Astrocyte (in vitro differentiated cells and primary cell): Measurements from ENCODE around the gene LMF1. TPM values are rescaled to one million over a fixed set of nuclear protein-coding genes. Genes with fewer than 3 reads are reported as not detected.

Source experiments
- DNase-seq: peaks from one replicate; pipeline ENCODE4 v3.0.0-alpha.2; 2010; ENCODE audit warnings: low read depth
- FAIRE-seq: peaks from 2 replicates; lab custom pipeline; 2011; peaks lifted over from hg19 to GRCh38; lab: Jason Lieb, UNC
- H2AFZ ChIP-seq: 2 replicates; pipeline ENCODE4 v1.6.0; 2012; ENCODE audit warnings: low read depth, low read length, inconsistent platforms
- H3K27ac ChIP-seq: 2 replicates; pipeline ENCODE4 v1.5.1; 2011; ENCODE audit warnings: low read depth, low read length, inconsistent platforms
- H3K27me3 ChIP-seq: 2 replicates; pipeline ENCODE4 v1.6.0; 2011; ENCODE audit warnings: low read length, inconsistent platforms; ENCODE audit not compliant: insufficient read depth
- H3K36me3 ChIP-seq: 2 replicates; pipeline ENCODE4 v1.5.1; 2011; ENCODE audit warnings: low read length, inconsistent platforms; ENCODE audit not compliant: insufficient read depth
- H3K4me1 ChIP-seq: 2 replicates; pipeline ENCODE4 v1.5.1; 2011; ENCODE audit warnings: low read length, inconsistent platforms; ENCODE audit not compliant: insufficient read depth
- H3K4me2 ChIP-seq: 2 replicates; pipeline ENCODE4 v1.6.0; 2012; ENCODE audit warnings: low read length, inconsistent platforms
- H3K4me3 ChIP-seq: 2 replicates; pipeline ENCODE4 v1.5.1; 2011; ENCODE audit warnings: low read depth, mild to moderate bottlenecking, low read length, inconsistent platforms; ENCODE audit not compliant: insufficient read depth
- H3K79me2 ChIP-seq: 2 replicates; pipeline ENCODE4 v1.6.0; 2012; ENCODE audit warnings: mild to moderate bottlenecking, low read length, inconsistent platforms; ENCODE audit not compliant: insufficient read depth
- H3K9ac ChIP-seq: 2 replicates; pipeline ENCODE4 v1.6.0; 2012; ENCODE audit warnings: mild to moderate bottlenecking, low read length, inconsistent platforms
- H3K9me3 ChIP-seq: 2 replicates; pipeline ENCODE4 v1.5.1; 2012; ENCODE audit warnings: low read depth, mild to moderate bottlenecking, low read length, inconsistent platforms; ENCODE audit not compliant: insufficient read depth
- H4K20me1 ChIP-seq: 2 replicates; pipeline ENCODE4 v1.6.0; 2012; ENCODE audit warnings: low read length, inconsistent platforms; ENCODE audit not compliant: insufficient read depth
- H3K27ac Mint-ChIP-seq: one replicate; pipeline ENCODE4 v1.8.0; 2021; ENCODE audit warnings: mild to moderate bottlenecking, mixed read lengths; ENCODE audit not compliant: unreplicated experiment
- H3K27me3 Mint-ChIP-seq: one replicate; pipeline ENCODE4 v1.8.0; 2021; ENCODE audit warnings: low read depth, mixed read lengths; ENCODE audit not compliant: unreplicated experiment
- H3K36me3 Mint-ChIP-seq: one replicate; pipeline ENCODE4 v1.8.0; 2021; ENCODE audit warnings: low read depth, mixed read lengths; ENCODE audit not compliant: unreplicated experiment
- H3K4me1 Mint-ChIP-seq: one replicate; pipeline ENCODE4 v1.8.0; 2021; ENCODE audit warnings: low read depth, mixed read lengths; ENCODE audit not compliant: unreplicated experiment
- H3K4me3 Mint-ChIP-seq: one replicate; pipeline ENCODE4 v1.8.0; 2021; ENCODE audit warnings: mild to moderate bottlenecking, moderate library complexity, mixed read lengths; ENCODE audit not compliant: unreplicated experiment
- H3K9me3 Mint-ChIP-seq: one replicate; pipeline ENCODE4 v1.8.0; 2021; ENCODE audit warnings: mild to moderate bottlenecking, mixed read lengths; ENCODE audit not compliant: unreplicated experiment
- CTCF ChIP-seq: IDR thresholded peaks from 2 replicates; pipeline ENCODE4 v1.5.1; 2011; ENCODE audit warnings: low read depth, mild to moderate bottlenecking, inconsistent platforms, low read length, moderate library complexity; ENCODE audit not compliant: insufficient read depth
- EZH2 ChIP-seq: IDR thresholded peaks from 2 replicates; pipeline ENCODE4 v1.6.1; 2012; ENCODE audit warnings: mild to moderate bottlenecking, low read length, inconsistent platforms; ENCODE audit not compliant: insufficient read depth
- total RNA-seq: library from RNA; stranded (reverse); gene quantifications from 2 replicates; pipeline ENCODE4 v1.2.1, GENCODE V29; 2021

Gene LMF1
- total RNA-seq, 1 donor from 2014 or later = 12.6 TPM

GRCh38 chr16:1002399-1003166, 31.8 kb upstream of the LMF1 start:
- Histone ChIP-seq H3K27ac (no peak overlapping the region), H3K4me2 (peak overlapping the region; percentile 79), H3K4me1 (peaks cover 22% of the 10 kb centered on the region), H3K9me3 (peaks cover 6% of the 10 kb centered on the region), H4K20me1 (peaks cover 31% of the 10 kb centered on the region), H3K4me3 (no peak overlapping the region), H3K9ac (no peak overlapping the region), H2AFZ (no peak overlapping the region), H3K36me3 (no peaks in the 10 kb centered on the region), H3K27me3 (peaks cover 44% of the 10 kb centered on the region), H3K79me2 (no peaks in the 10 kb centered on the region)
- Mint-ChIP-seq H3K9me3 (no peaks in the 10 kb centered on the region), H3K27me3 (peaks cover 20% of the 10 kb centered on the region), H3K4me1 (peaks cover 3% of the 10 kb centered on the region), H3K4me3 (no peak overlapping the region), H3K36me3 (no peaks in the 10 kb centered on the region), H3K27ac (no peak overlapping the region)
- DNase-seq (peak; percentile 66), FAIRE-seq (no peak)
- TF ChIP-seq CTCF = no peak
- TF ChIP-seq EZH2 = no peak

GRCh38 chr16:1001096-1001495, 30.3 kb upstream of the LMF1 start:
- H4K20me1 ChIP-seq = peaks cover 31% of the 10 kb centered on the region
- no peak overlapping the region for H3K27ac Mint-ChIP-seq
- H3K27me3 ChIP-seq = peaks cover 43% of the 10 kb centered on the region
- no peak overlapping the region for H2AFZ ChIP-seq
- peaks cover 25% of the 10 kb centered on the region for H3K4me1 ChIP-seq
- H3K4me1 Mint-ChIP-seq = peaks cover 4% of the 10 kb centered on the region
- H3K36me3 ChIP-seq = no peaks in the 10 kb centered on the region
- no peak overlapping the region for H3K4me2 ChIP-seq
- TF ChIP-seq CTCF (no peak), EZH2 (no peak)
- no peaks in the 10 kb centered on the region for H3K9me3 Mint-ChIP-seq
- H3K27me3 Mint-ChIP-seq = peaks cover 21% of the 10 kb centered on the region
- H3K79me2 ChIP-seq = no peaks in the 10 kb centered on the region
- H3K9me3 ChIP-seq = peaks cover 17% of the 10 kb centered on the region
- no peak overlapping the region for H3K9ac ChIP-seq
- H3K4me3 ChIP-seq = no peak overlapping the region
- no peak overlapping the region for H3K27ac ChIP-seq
- no peaks in the 10 kb centered on the region for H3K36me3 Mint-ChIP-seq
- DNase-seq (no peak), FAIRE-seq (no peak)
- H3K4me3 Mint-ChIP-seq = no peak overlapping the region

GRCh38 chr16:1000608-1001007, 29.8 kb upstream of the LMF1 start:
- Histone ChIP-seq H3K79me2 (no peaks in the 10 kb centered on the region), H3K4me1 (peaks cover 25% of the 10 kb centered on the region), H3K9ac (no peak overlapping the region), H3K4me3 (no peak overlapping the region), H3K4me2 (no peak overlapping the region), H3K27me3 (peaks cover 44% of the 10 kb centered on the region), H3K9me3 (peaks cover 22% of the 10 kb centered on the region), H4K20me1 (peaks cover 31% of the 10 kb centered on the region), H3K36me3 (no peaks in the 10 kb centered on the region), H3K27ac (no peak overlapping the region), H2AFZ (no peak overlapping the region)
- Mint-ChIP-seq H3K4me1 (peaks cover 4% of the 10 kb centered on the region), H3K27ac (no peak overlapping the region), H3K36me3 (no peaks in the 10 kb centered on the region), H3K9me3 (no peaks in the 10 kb centered on the region), H3K4me3 (no peak overlapping the region), H3K27me3 (peaks cover 17% of the 10 kb centered on the region)
- TF ChIP-seq EZH2 (no peak), CTCF (no peak)
- no peak for DNase-seq
- FAIRE-seq = no peak
